ENCODE measurements around the gene LMX1B.

LMX1B gene

GRCh38 chr9:126643945-126644527, 30.3 kb downstream of the LMX1B start:
- Histone ChIP-seq H2AFZ (ENCODE audit: low read depth) (no peak overlapping the region), H3K36me3 (ENCODE audit: insufficient read depth) (no peaks in the 10 kb centered on the region), H4K20me1 (ENCODE audit: insufficient read depth) (no peaks in the 10 kb centered on the region), H3K4me2 (no peak overlapping the region), H3K79me2 (ENCODE audit: insufficient read depth, low read depth) (no peaks in the 10 kb centered on the region), H3K9ac (no peak overlapping the region), H3K27ac (no peak overlapping the region), H3K27me3 (ENCODE audit: insufficient read depth, low read depth) (peaks cover 73% of the 10 kb centered on the region), H3K4me1 (ENCODE audit: low read depth, poor library complexity, severe bottlenecking) (no peaks in the 10 kb centered on the region), H3K4me3 (IDR thresholded peaks at IDR 0.05; ENCODE audit: insufficient read depth, low read depth, low read length) (no peak overlapping the region)
- no peak for TF ChIP-seq CTCF (conservative IDR thresholded peaks at IDR 0.05; ENCODE audit: low read depth, low read length)

GRCh38 chr9:126646162-126646561, 32.4 kb downstream of the LMX1B start:
- H4K20me1 ChIP-seq (ENCODE audit: insufficient read depth), result no peaks in the 10 kb centered on the region
- no peak overlapping the region for H2AFZ ChIP-seq (ENCODE audit: low read depth)
- H3K79me2 ChIP-seq (ENCODE audit: insufficient read depth, low read depth), result no peaks in the 10 kb centered on the region
- no peak for TF ChIP-seq CTCF (conservative IDR thresholded peaks at IDR 0.05; ENCODE audit: low read depth, low read length)
- H3K4me1 ChIP-seq (ENCODE audit: low read depth, poor library complexity, severe bottlenecking), result no peaks in the 10 kb centered on the region
- no peak overlapping the region for H3K4me3 ChIP-seq (IDR thresholded peaks at IDR 0.05; ENCODE audit: insufficient read depth, low read depth, low read length)
- no peak overlapping the region for H3K27ac ChIP-seq
- no peak overlapping the region for H3K9ac ChIP-seq
- peaks cover 93% of the 10 kb centered on the region for H3K27me3 ChIP-seq (ENCODE audit: insufficient read depth, low read depth)
- no peak overlapping the region for H3K4me2 ChIP-seq
- H3K36me3 ChIP-seq (ENCODE audit: insufficient read depth), result no peaks in the 10 kb centered on the region

- TF ChIP-seq CTCF (conservative IDR thresholded peaks at IDR 0.05; ENCODE audit: low read depth, low read length), result no peak
- no peaks in the 10 kb centered on the region for H3K4me1 ChIP-seq (ENCODE audit: low read depth, poor library complexity, severe bottlenecking)
- H3K27me3 ChIP-seq (ENCODE audit: insufficient read depth, low read depth), result peaks cover 96% of the 10 kb centered on the region
- H3K4me3 ChIP-seq (IDR thresholded peaks at IDR 0.05; ENCODE audit: insufficient read depth, low read depth, low read length), result no peak overlapping the region
- no peaks in the 10 kb centered on the region for H4K20me1 ChIP-seq (ENCODE audit: insufficient read depth)
- no peak overlapping the region for H3K4me2 ChIP-seq
- H3K36me3 ChIP-seq (ENCODE audit: insufficient read depth), result no peaks in the 10 kb centered on the region
- H3K27ac ChIP-seq, result no peak overlapping the region
- no peak overlapping the region for H3K9ac ChIP-seq
- no peak overlapping the region for H2AFZ ChIP-seq (ENCODE audit: low read depth)
- H3K79me2 ChIP-seq (ENCODE audit: insufficient read depth, low read depth), result no peaks in the 10 kb centered on the region
Measured at GRCh38 chr9:126647585-126648411, 34.1 kb downstream of the LMX1B start.

GRCh38 chr9:126649477-126649876, 35.7 kb downstream of the LMX1B start:
- Histone ChIP-seq H3K79me2 (ENCODE audit: insufficient read depth, low read depth) (no peaks in the 10 kb centered on the region), H3K9ac (no peak overlapping the region), H3K4me1 (ENCODE audit: low read depth, poor library complexity, severe bottlenecking) (no peaks in the 10 kb centered on the region), H4K20me1 (ENCODE audit: insufficient read depth) (no peaks in the 10 kb centered on the region), H3K4me2 (no peak overlapping the region), H3K4me3 (IDR thresholded peaks at IDR 0.05; ENCODE audit: insufficient read depth, low read depth, low read length) (no peak overlapping the region), H3K36me3 (ENCODE audit: insufficient read depth) (no peaks in the 10 kb centered on the region), H2AFZ (ENCODE audit: low read depth) (no peak overlapping the region), H3K27ac (no peak overlapping the region), H3K27me3 (ENCODE audit: insufficient read depth, low read depth) (peaks cover 90% of the 10 kb centered on the region)
- no peak for TF ChIP-seq CTCF (conservative IDR thresholded peaks at IDR 0.05; ENCODE audit: low read depth, low read length)
